Neural cell (in vitro differentiated cells): ENCODE data around the gene YWHAB. TPM values are rescaled to one million over a fixed set of nuclear protein-coding genes. Genes with fewer than 3 reads are reported as not detected.

Experiments used
- H2AFZ ChIP-seq: fragments of 200-600, 300-800 bp; sonication (generic), shearing (Covaris generic); 2 replicates; pipeline ENCODE4 v1.6.0; 2014; ENCODE audit warnings: low read depth, mild to moderate bottlenecking, antibody characterized with exemption, low read length, moderate library complexity
- H3F3A ChIP-seq: fragments of 200-600 bp; shearing (Covaris generic); 2 replicates; pipeline ENCODE4 v1.6.1; 2016; ENCODE audit warnings: mild to moderate bottlenecking, moderate library complexity, mixed read lengths, antibody characterized with exemption, low read length; ENCODE audit not compliant: insufficient read depth, poor library complexity, severe bottlenecking
- H3K27ac ChIP-seq: fragments of 200-600, 300-800 bp; sonication (generic), shearing (Covaris generic); 2 replicates; pipeline ENCODE4 v1.5.1; 2014; ENCODE audit warnings: mild to moderate bottlenecking, low read length, moderate library complexity
- H3K27me3 ChIP-seq: fragments of 300-800, 200-600 bp; sonication (generic), shearing (Covaris generic); 2 replicates; pipeline ENCODE4 v1.6.0; 2014; ENCODE audit warnings: mild to moderate bottlenecking, low read depth, low read length, moderate library complexity; ENCODE audit not compliant: insufficient read depth
- H3K36me3 ChIP-seq: fragments of 300-800, 200-600 bp; sonication (generic), shearing (Covaris generic); 2 replicates; pipeline ENCODE4 v1.5.1; 2014; ENCODE audit warnings: mild to moderate bottlenecking, antibody characterized with exemption, low read length, moderate library complexity; ENCODE audit not compliant: insufficient read depth
- H3K4me2 ChIP-seq: fragments of 300-800, 200-600 bp; sonication (generic), shearing (Covaris generic); 2 replicates; pipeline ENCODE4 v1.6.0; 2014; ENCODE audit warnings: mild to moderate bottlenecking, low read length
- H3K4me3 ChIP-seq: fragments of 300-800, 200-600 bp; sonication (generic), shearing (Covaris generic); 2 replicates; pipeline ENCODE4 v1.5.1; 2014; ENCODE audit warnings: mild to moderate bottlenecking, low read length, moderate library complexity
- H3K79me2 ChIP-seq: fragments of 200-600 bp; shearing (Covaris generic); replicated peaks from 2 replicates; pipeline ENCODE4 v1.6.0; 2014; ENCODE audit warnings: mild to moderate bottlenecking, low read length, moderate library complexity; ENCODE audit not compliant: insufficient read depth
- H3K9ac ChIP-seq: fragments of 300-800, 200-600 bp; sonication (generic), shearing (Covaris generic); 2 replicates; pipeline ENCODE4 v1.6.1; 2016; ENCODE audit warnings: mild to moderate bottlenecking, low read length, mixed read lengths
- H3K9me2 ChIP-seq: fragments of 200-600 bp; shearing (Covaris generic); 2 replicates; pipeline ENCODE4 v1.6.1; 2016; ENCODE audit warnings: mild to moderate bottlenecking, low read length, mixed read lengths; ENCODE audit not compliant: insufficient read depth
- H3K9me3 ChIP-seq: fragments of 200-600, 300-800 bp; sonication (generic), shearing (Covaris generic); 2 replicates; pipeline ENCODE4 v1.6.1; 2016; ENCODE audit warnings: mild to moderate bottlenecking, mixed run types, low read length, moderate library complexity, mixed read lengths
- H4K20me1 ChIP-seq: fragments of 200-600 bp; shearing (Covaris generic); 2 replicates; pipeline ENCODE4 v1.6.1; 2016; ENCODE audit warnings: mild to moderate bottlenecking, mixed run types; ENCODE audit not compliant: insufficient read depth
- CTCF ChIP-seq: fragments of 450-650 bp; IDR thresholded peaks from 2 replicates; pipeline ENCODE4 v1.5.1; 2014; ENCODE audit warnings: antibody characterized with exemption, mild to moderate bottlenecking, moderate library complexity; ENCODE audit not compliant: poor library complexity, severe bottlenecking
- EP300 ChIP-seq: fragments of 450-650 bp; conservative IDR thresholded peaks from 2 replicates; pipeline ENCODE4 v1.6.1; 2014; ENCODE audit warnings: antibody characterized with exemption, mild to moderate bottlenecking, moderate library complexity; ENCODE audit not compliant: poor library complexity, severe bottlenecking
- EZH2 ChIP-seq: fragments of 200-600, 300-800 bp; shearing (Covaris generic), sonication (generic); IDR thresholded peaks from 2 replicates; pipeline ENCODE4 v1.6.1; 2014; ENCODE audit warnings: antibody characterized with exemption, low read length, borderline replicate concordance, mild to moderate bottlenecking; ENCODE audit not compliant: insufficient read depth, poor library complexity, severe bottlenecking
- MXI1 ChIP-seq: fragments of 450-650 bp; conservative IDR thresholded peaks from 2 replicates; pipeline ENCODE4 v1.6.1; 2014; ENCODE audit warnings: antibody characterized with exemption, mild to moderate bottlenecking; ENCODE audit not compliant: poor library complexity, severe bottlenecking
- POLR2AphosphoS5 ChIP-seq: IDR thresholded peaks from 2 replicates; pipeline ENCODE4 v1.6.1; 2012
- RAD21 ChIP-seq: fragments of 450-650 bp; conservative IDR thresholded peaks from 2 replicates; pipeline ENCODE4 v1.6.1; 2014; ENCODE audit warnings: antibody characterized with exemption, mild to moderate bottlenecking, moderate library complexity
- REST ChIP-seq: IDR thresholded peaks from 2 replicates; pipeline ENCODE4 v1.6.1; 2012; ENCODE audit warnings: borderline replicate concordance
- SMC3 ChIP-seq: fragments of 450-650 bp; conservative IDR thresholded peaks from 2 replicates; pipeline ENCODE4 v1.6.1; 2014; ENCODE audit warnings: antibody characterized with exemption, mild to moderate bottlenecking, moderate library complexity; ENCODE audit not compliant: poor library complexity
- TAF1 ChIP-seq: IDR thresholded peaks from 2 replicates; pipeline ENCODE4 v1.6.1; 2012; ENCODE audit warnings: low read depth
- polyA plus RNA-seq: library from polyadenylated mRNA; depleted of rRNA; stranded (reverse); fragments of >200 nt; gene quantifications from 2 replicates; pipeline ENCODE4 v1.2.3, GENCODE V29; 2014

Gene YWHAB
- polyA plus RNA-seq, 1 donor from 2014 or later: 279 TPM

GRCh38 chr20:44911264-44911921 is 25.9 kb downstream of the YWHAB start:
- no peak overlapping the region for H2AFZ ChIP-seq
- no peaks in the 10 kb centered on the region for H3K27me3 ChIP-seq
- no peaks in the 10 kb centered on the region for H3K79me2 ChIP-seq
- H3K4me3 ChIP-seq: no peak overlapping the region
- H3K9me3 ChIP-seq: no peaks in the 10 kb centered on the region
- no peaks in the 10 kb centered on the region for H3F3A ChIP-seq
- no peaks in the 10 kb centered on the region for H3K36me3 ChIP-seq
- H3K4me2 ChIP-seq: no peak overlapping the region
- no peak overlapping the region for H3K27ac ChIP-seq
- H4K20me1 ChIP-seq: no peaks in the 10 kb centered on the region
- H3K9me2 ChIP-seq: no peaks in the 10 kb centered on the region
- H3K9ac ChIP-seq: no peak overlapping the region
- no peak for TF ChIP-seq EZH2
- no peak for TF ChIP-seq EP300
- no peak for TF ChIP-seq CTCF
- no peak for TF ChIP-seq TAF1
- no peak for TF ChIP-seq REST
- TF ChIP-seq SMC3: no peak
- no peak for TF ChIP-seq POLR2AphosphoS5
- TF ChIP-seq MXI1: no peak
- no peak for TF ChIP-seq RAD21

- Histone ChIP-seq H3K36me3 (no peaks in the 10 kb centered on the region), H3K4me3 (no peak overlapping the region), H3K9me3 (no peaks in the 10 kb centered on the region), H3K9ac (no peak overlapping the region), H3K27ac (no peak overlapping the region), H2AFZ (no peak overlapping the region), H4K20me1 (no peaks in the 10 kb centered on the region), H3K79me2 (no peaks in the 10 kb centered on the region), H3K4me2 (no peak overlapping the region), H3K9me2 (no peaks in the 10 kb centered on the region), H3K27me3 (no peaks in the 10 kb centered on the region), H3F3A (no peaks in the 10 kb centered on the region)
- no peak for TF ChIP-seq POLR2AphosphoS5
- no peak for TF ChIP-seq EZH2
- no peak for TF ChIP-seq EP300
- TF ChIP-seq SMC3: no peak
- TF ChIP-seq RAD21: no peak
- TF ChIP-seq MXI1: no peak
- TF ChIP-seq CTCF: no peak
- TF ChIP-seq TAF1: no peak
- TF ChIP-seq REST: no peak
Observed at GRCh38 chr20:44912189-44912588, 26.7 kb downstream of the YWHAB start.
